Transverse colon (tissue), 4 donors: Measurements from ENCODE around the gene PPM1H. TPM values are rescaled to one million over a fixed set of nuclear protein-coding genes. Genes with fewer than 3 reads are reported as not detected.

Experiments used
- DNase-seq: peaks from one replicate; pipeline ENCODE4 v3.0.0-alpha.2; 2019
- H3K27ac ChIP-seq, 4 donors: fragments of 200-600 bp; sonication (generic); 2 replicates each; pipeline ENCODE4 v1.5.1; 2016 to 2018; ENCODE audit warnings: inconsistent platforms in 4 of 4
- H3K27me3 ChIP-seq: fragments of 200-600 bp; sonication (generic); 2 replicates; pipeline ENCODE4 v1.5.1; 2017; ENCODE audit warnings: inconsistent platforms
- H3K36me3 ChIP-seq, 4 donors: fragments of 200-600 bp; sonication (generic); 2 replicates each; pipeline ENCODE4 v1.5.1; 2017 to 2019; ENCODE audit warnings: inconsistent platforms in 4 of 4
- H3K4me1 ChIP-seq, 4 donors: fragments of 200-600 bp; sonication (generic); 2 replicates each; pipeline ENCODE4 v1.5.1; 2017 to 2020; ENCODE audit warnings: inconsistent platforms in 4 of 4
- H3K4me3 ChIP-seq, 4 donors: fragments of 200-600 bp; sonication (generic); 1 replicate in 1 of 4; 2 replicates in 3 of 4; pipeline versions ENCODE4 v1.5.1 to v1.6.1; 2017 to 2019; ENCODE audit warnings: inconsistent platforms in 4 of 4
- H3K9me3 ChIP-seq, 2 donors: fragments of 200-600 bp; sonication (generic); 2 replicates each; pipeline ENCODE4 v1.5.1; 2017 to 2019; ENCODE audit warnings: inconsistent platforms in 2 of 2
- CTCF ChIP-seq, 5 experiments: fragments of 200-600 bp in 3 of 5; fragments of 450-650 bp in 2 of 5; sonication (generic) in 3 of 5; IDR thresholded peaks; 1 replicate in 2 of 5; 2 replicates in 3 of 5; pipeline ENCODE4 v1.5.1; 2016 to 2017; ENCODE audit warnings: antibody characterized with exemption in 5 of 5, inconsistent platforms in 3 of 5, mild to moderate bottlenecking in 2 of 5, moderate library complexity in 1 of 5
- EP300 ChIP-seq: sonication (generic); formaldehyde crosslinking; IDR thresholded peaks from one replicate; pipeline ENCODE4 v1.6.1; 2017; ENCODE audit warnings: antibody characterized with exemption, low read depth
- POLR2A ChIP-seq: fragments of 450-650 bp; IDR thresholded peaks from one replicate; pipeline ENCODE4 v1.6.1; 2016; ENCODE audit warnings: antibody characterized with exemption, mild to moderate bottlenecking, moderate library complexity
- POLR2AphosphoS5 ChIP-seq, 3 donors: sonication (generic); formaldehyde crosslinking; IDR thresholded peaks; one replicate each; pipeline ENCODE4 v1.6.1; 2016; ENCODE audit warnings: antibody characterized with exemption in 3 of 3
- WGBS, 2 donors: methylation state at CpG; one replicate each; pipeline ENCODE4 v1.1.5; 2018; ENCODE audit warnings: low coverage in 1 of 2; 5-methylcytosine and 5-hydroxymethylcytosine counted together
- in situ Hi-C, 4 donors: fragments of 200-750 bp; cut with MboI; loops; one replicate each; pipeline versions ENCODE4 v1.15.0 to v1.15.1; 2017; ENCODE audit warnings: low sequenced_read_pairs in 3 of 4, low pct_ligation_motif_present in 1 of 4, low pct_unique_long_range_greater_than_20kb in 1 of 4
- intact Hi-C: fragments of 100-400 bp; cut with DNase I; formaldehyde crosslinking; loops from one replicate; pipeline ENCODE4 v1.15.1; 2023; ENCODE audit warnings: low total_unique reads
- total RNA-seq, 4 donors: library from RNA; depleted of rRNA; stranded (reverse); fragments of >200 nt; gene quantifications; one replicate each; pipeline ENCODE4 v1.1.0, GENCODE V29; 2016

The PPM1H gene
- total RNA-seq, 4 donors from 2014 or later = 0.37 to 3.2 (median 2.8) TPM

DNA sequence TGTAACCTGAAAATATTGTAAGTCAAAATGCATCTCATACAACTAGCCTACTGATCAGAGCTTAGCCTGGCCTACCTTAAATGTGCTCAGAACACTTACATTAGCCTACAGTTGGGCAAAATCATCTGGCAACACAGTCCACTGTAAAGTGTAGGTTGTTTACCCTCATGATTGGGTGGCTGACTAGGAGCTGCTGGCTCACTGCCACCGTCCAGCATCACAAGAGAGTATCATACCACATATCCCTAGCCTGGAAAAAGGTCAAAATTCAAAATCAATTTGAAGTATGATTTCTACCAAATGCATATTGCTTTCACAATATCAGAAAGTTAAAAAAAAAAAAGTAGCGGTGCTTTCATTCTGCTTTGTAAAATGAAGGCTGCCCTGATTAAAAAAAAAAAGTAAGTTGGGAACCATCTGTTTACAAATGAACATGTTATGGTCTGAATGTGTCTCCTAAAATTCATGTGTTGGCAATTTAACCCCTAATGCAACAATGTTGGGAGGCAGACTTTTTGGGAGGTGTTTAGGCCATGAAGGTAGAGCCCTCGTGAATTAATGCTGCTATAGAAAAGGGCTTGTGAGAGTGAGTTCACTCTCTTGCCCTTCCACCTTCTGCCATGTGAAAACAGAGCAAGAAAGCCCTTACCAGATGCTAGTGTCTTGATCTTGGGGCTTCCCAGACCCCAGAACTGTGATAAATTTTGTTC is 211.8 kb downstream of the PPM1H start:
- peaks cover 0 to 8% (median 6%) of the 10 kb centered on the region in 4 donors for H3K4me1 ChIP-seq
- TF ChIP-seq POLR2AphosphoS5 (IDR thresholded peaks at IDR 0.05) (no peak), CTCF (IDR thresholded peaks at IDR 0.05) (no peak), POLR2A (no peak), EP300 (no peak)
- DNase-seq = no peak
- intact Hi-C loops = no loop called here
- no peaks in the 10 kb centered on the region for H3K36me3 ChIP-seq
- no peak overlapping the region for H3K4me3 ChIP-seq
- in situ Hi-C loops = no loop called here
- H3K27ac ChIP-seq = no peak overlapping the region
- WGBS, 2 donors = 87 to 88% methylated on average over 2 to 3 of the region's 3 CpGs
- H3K27me3 ChIP-seq = no peaks in the 10 kb centered on the region
- H3K9me3 ChIP-seq = no peaks in the 10 kb centered on the region

DNA sequence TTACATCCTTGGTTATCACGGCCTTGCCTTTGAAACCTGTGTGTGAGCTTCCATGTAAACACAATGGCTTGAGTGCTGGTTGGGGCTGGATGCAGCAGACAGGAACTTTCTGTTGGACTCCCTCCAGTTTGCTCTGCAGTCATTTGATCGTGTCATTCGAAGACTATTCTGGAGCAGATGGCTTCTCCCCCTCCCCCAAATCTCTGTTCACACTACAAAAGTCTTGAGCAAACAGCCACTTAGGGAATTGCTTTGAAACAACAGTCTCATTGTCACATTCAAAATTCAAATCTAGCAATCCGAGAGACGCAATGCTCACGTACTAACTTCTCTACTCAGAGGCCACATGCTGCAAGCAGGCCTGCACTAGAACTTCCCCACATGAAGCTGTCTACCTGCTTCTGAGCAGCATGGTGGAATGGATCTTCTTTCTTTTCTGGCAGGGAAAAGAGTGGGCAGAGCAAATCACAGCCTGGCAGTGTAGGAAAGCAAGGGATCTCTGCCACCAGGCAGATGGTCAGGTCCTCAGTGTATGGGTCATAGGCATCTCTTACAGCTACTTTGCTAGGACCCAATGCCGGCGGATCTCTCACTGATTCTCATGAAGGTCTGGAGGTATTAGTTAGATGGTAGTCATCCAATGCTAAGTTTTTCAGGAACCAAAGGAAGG is 214.2 kb downstream of the PPM1H start:
- in situ Hi-C loops (no loop called here), intact Hi-C loops (no loop called here)
- Histone ChIP-seq H3K9me3 (no peaks in the 10 kb centered on the region), H3K27me3 (no peaks in the 10 kb centered on the region), H3K36me3 (no peaks in the 10 kb centered on the region), H3K4me1 (peaks cover 0 to 8% (median 6%) of the 10 kb centered on the region in 4 donors), H3K4me3 (no peak overlapping the region), H3K27ac (no peak overlapping the region)
- WGBS, 2 donors = 63 to 65% methylated on average over 5 to 8 of the region's 8 CpGs
- DNase-seq = no peak
- no peak for TF ChIP-seq POLR2AphosphoS5 (IDR thresholded peaks at IDR 0.05)

DNA sequence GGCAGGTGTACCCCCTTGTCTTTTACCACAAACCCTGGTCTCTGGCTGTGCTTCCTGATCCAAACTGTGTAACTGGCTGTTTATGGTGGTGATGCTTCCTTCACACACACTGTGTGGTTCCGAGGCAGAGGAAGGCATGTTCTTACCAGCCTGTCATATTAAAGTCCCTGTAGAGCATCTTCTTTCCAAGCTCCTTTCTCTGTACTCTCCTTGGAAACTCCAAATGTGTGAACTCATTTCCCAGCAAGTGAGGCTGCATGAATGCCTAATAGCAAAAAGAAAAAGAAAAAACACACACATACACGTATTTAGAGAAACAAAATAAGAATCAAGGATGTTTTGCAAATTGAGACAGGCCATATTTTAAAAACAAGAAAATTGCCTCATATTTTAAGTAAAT is 214.9 kb downstream of the PPM1H start:
- Histone ChIP-seq H3K9me3 (no peaks in the 10 kb centered on the region), H3K4me1 (peaks cover 0 to 7% (median 4%) of the 10 kb centered on the region in 4 donors), H3K4me3 (no peak overlapping the region), H3K27ac (no peak overlapping the region), H3K27me3 (no peaks in the 10 kb centered on the region), H3K36me3 (no peaks in the 10 kb centered on the region)
- 77 to 78% methylated on average over 1 to 2 of the region's 2 CpGs for WGBS, 2 donors
- no peak for DNase-seq
- in situ Hi-C loops (no loop called here), intact Hi-C loops (no loop called here)
- TF ChIP-seq CTCF (IDR thresholded peaks at IDR 0.05) = no peak
- TF ChIP-seq POLR2AphosphoS5 (IDR thresholded peaks at IDR 0.05) = no peak
- no peak for TF ChIP-seq EP300
- TF ChIP-seq POLR2A = no peak

DNA sequence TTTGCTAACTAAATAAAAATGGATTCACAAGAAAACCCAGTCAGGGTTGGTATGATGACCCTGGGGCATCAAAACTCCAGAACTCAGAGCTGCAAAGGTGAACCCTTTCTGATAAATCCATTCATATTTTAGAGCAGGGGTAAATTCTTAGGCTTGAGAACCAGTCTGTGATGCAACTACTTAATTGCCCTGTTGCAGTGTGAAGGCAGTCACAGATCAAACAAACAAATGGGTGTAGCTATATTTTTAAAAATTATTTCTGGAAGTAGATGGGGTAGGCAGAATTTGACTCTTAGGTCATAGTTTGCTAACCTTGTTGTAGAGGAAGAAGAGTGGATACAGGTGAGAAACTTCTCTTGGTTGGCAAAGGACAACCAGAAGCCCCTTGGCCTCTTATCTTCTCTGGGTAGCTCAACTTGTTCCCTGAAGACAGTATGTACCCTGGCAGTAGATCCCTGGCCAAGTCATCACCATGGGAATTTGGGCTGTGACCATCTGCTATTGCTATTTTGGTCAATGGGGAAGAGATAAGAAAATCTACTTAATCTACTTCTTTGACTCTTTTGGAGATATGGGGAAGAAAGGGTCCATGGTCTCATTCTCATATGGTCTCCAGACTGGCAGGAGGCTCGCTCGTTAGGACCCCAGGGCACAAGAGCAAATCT is 216.1 kb downstream of the PPM1H start:
- no peaks in the 10 kb centered on the region for H3K27me3 ChIP-seq
- WGBS, 2 donors = 88% methylated on average over 2 of the region's 2 CpGs; no CpG with 5 or more reads in 1 of the 2 donors
- DNase-seq = no peak
- intact Hi-C loops = no loop called here
- TF ChIP-seq EP300 (no peak), CTCF (IDR thresholded peaks at IDR 0.05) (no peak), POLR2A (no peak), POLR2AphosphoS5 (IDR thresholded peaks at IDR 0.05) (no peak)
- no peaks in the 10 kb centered on the region for H3K9me3 ChIP-seq
- in situ Hi-C loops = no loop called here
- H3K4me1 ChIP-seq = peaks cover 0 to 3% (median 0%) of the 10 kb centered on the region in 4 donors
- no peaks in the 10 kb centered on the region for H3K36me3 ChIP-seq
- no peak overlapping the region for H3K27ac ChIP-seq
- no peak overlapping the region for H3K4me3 ChIP-seq
